ENCODE data around the gene PIK3R1. TPM values are rescaled to one million over a fixed set of nuclear protein-coding genes. Genes with fewer than 3 reads are reported as not detected.
A peak's percentile ranks its signal among the peaks of the same experiment; 100 is the strongest.

Gene PIK3R1
- total and polyA plus RNA-seq, 10 donors: 4.9 to 200 (median 108) TPM

DNA sequence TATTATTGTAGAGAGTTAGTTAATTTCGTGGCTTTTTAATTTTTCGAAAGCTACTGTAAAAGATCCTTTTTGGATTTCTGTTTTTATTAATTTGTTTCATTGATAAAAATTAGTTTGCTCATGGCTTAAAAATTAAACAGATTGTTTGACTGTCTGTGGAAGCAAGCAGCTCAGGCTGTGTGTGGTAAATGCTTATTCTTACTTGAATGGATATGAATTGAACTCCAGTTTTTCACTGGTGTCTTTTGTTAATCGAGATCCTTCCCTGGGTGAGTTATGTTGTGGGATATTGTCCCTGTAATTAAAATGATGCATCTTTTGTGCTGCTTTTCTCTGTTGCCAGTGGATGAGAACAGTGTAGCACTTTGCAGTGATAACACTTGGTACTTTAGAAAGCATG, 75.3 kb downstream of the PIK3R1 start:
- TF ChIP-seq CTCF (IDR thresholded peaks at IDR 0.05 in 8 of 11, conservative IDR thresholded peaks at IDR 0.05 in 3 of 11): no peak
- no peak for TF ChIP-seq POLR2A (IDR thresholded peaks at IDR 0.05)
- no peak for TF ChIP-seq POLR2AphosphoS5 (IDR thresholded peaks at IDR 0.05)
- intact Hi-C loops (cut with DNase I; ENCODE audit: low total_unique reads): no loop called here
- H3K27ac ChIP-seq: peak overlapping the region; percentile 36 to 92 (median 89)
- 80 to 92% (median 91%) methylated on average over 3 of the region's 3 CpGs for WGBS, 5 donors
- peak overlapping the region in 4 of 8 donors; percentile 13 to 73 (median 53) for H3K4me3 ChIP-seq
- no peaks in the 10 kb centered on the region for H3K9me3 ChIP-seq
- DNase-seq: no peak
- H3K4me1 ChIP-seq: peaks cover 45 to 81% (median 71%) of the 10 kb centered on the region in 6 donors
- H3K36me3 ChIP-seq: peaks cover 0 to 55% (median 34%) of the 10 kb centered on the region in 6 donors
- H3K27me3 ChIP-seq (replicated peaks in 1 of 7): no peaks in the 10 kb centered on the region

DNA sequence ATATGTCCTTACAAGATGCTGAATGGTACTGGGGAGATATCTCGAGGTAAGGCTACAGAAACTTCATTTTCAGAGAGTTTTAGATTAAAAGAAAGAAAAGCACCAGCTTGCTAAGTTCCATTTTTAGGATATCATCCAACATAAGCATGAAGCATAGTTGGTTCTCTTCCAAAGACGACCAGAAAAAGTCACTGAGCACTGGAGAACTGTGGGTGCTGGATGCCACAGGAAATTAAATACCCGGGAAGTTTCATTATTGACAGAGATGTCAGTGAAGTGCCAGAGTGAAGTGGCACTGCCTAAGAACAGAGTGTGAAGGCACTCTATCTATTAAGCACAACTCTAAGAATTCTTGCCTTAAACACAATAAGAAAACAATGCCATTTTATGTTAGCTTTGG, 76.8 kb downstream of the PIK3R1 start:
- 51 to 65% (median 58%) methylated on average over 3 of the region's 3 CpGs for WGBS, 5 donors
- Histone ChIP-seq H3K4me3 (peak overlapping the region in 2 of 8 donors; percentile 51 to 73), H3K27ac (peak overlapping the region in 7 of 8 donors; percentile 10 to 92 (median 46)), H3K36me3 (peaks cover 0 to 70% (median 49%) of the 10 kb centered on the region in 6 donors), H3K4me1 (peaks cover 31 to 73% (median 58%) of the 10 kb centered on the region in 6 donors), H3K27me3 (replicated peaks in 1 of 7) (no peaks in the 10 kb centered on the region), H3K9me3 (no peaks in the 10 kb centered on the region)
- intact Hi-C loops (cut with DNase I; ENCODE audit: low total_unique reads): no loop called here
- TF ChIP-seq POLR2AphosphoS5 (IDR thresholded peaks at IDR 0.05): no peak
- no peak for TF ChIP-seq POLR2A (IDR thresholded peaks at IDR 0.05)
- no peak for TF ChIP-seq CTCF (IDR thresholded peaks at IDR 0.05 in 8 of 11, conservative IDR thresholded peaks at IDR 0.05 in 3 of 11)
- DNase-seq: no peak

DNA sequence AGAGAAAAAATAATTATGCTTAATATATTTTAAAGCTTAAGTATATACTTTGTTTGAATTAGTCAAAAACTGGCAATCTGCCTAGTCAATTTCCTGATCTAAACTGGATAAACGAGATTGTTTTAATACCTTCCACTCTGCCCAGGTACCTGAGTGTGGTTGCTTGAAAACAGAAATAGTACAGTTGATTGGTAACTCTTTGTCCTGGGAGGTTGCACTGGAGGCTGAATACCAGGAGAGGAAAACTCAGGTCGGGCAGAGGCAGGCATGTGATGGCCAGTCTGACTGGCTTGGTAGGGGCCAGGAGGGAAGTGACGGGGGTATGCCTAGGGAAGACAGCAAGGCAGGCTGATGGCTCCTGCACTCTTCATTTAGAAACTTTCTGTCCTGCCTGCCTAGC, 80.2 kb downstream of the PIK3R1 start:
- TF ChIP-seq POLR2AphosphoS5 (IDR thresholded peaks at IDR 0.05) (peak in 1 of 3 donors; percentile 30), CTCF (IDR thresholded peaks at IDR 0.05 in 8 of 11, conservative IDR thresholded peaks at IDR 0.05 in 3 of 11) (no peak), POLR2A (IDR thresholded peaks at IDR 0.05) (no peak)
- intact Hi-C loops (cut with DNase I; ENCODE audit: low total_unique reads): no loop called here
- 78 to 93% (median 87%) methylated on average over 3 of the region's 3 CpGs for WGBS, 5 donors
- DNase-seq: no peak
- Histone ChIP-seq H3K9me3 (no peaks in the 10 kb centered on the region), H3K4me1 (peaks cover 10 to 60% (median 39%) of the 10 kb centered on the region in 6 donors), H3K27me3 (replicated peaks in 1 of 7) (no peaks in the 10 kb centered on the region), H3K27ac (peak overlapping the region in 1 of 8 donors; percentile 4), H3K36me3 (peaks cover 5 to 96% (median 74%) of the 10 kb centered on the region in 6 donors), H3K4me3 (no peak overlapping the region)

GRCh38 chr5:68296895-68297294, 81.3 kb downstream of the PIK3R1 start:
- H3K36me3 ChIP-seq: peaks cover 5 to 95% (median 77%) of the 10 kb centered on the region in 6 donors
- H3K9me3 ChIP-seq: no peaks in the 10 kb centered on the region
- intact Hi-C loops (cut with DNase I; ENCODE audit: low total_unique reads): no loop called here
- no peaks in the 10 kb centered on the region for H3K27me3 ChIP-seq (replicated peaks in 1 of 7)
- peak overlapping the region in 1 of 8 donors; percentile 7 for H3K27ac ChIP-seq
- H3K4me1 ChIP-seq: peaks cover 0 to 48% (median 30%) of the 10 kb centered on the region in 6 donors
- 86 to 100% (median 92%) methylated on average over 1 of the region's 1 CpG for WGBS, 5 donors
- no peak for DNase-seq
- TF ChIP-seq CTCF (IDR thresholded peaks at IDR 0.05 in 8 of 11, conservative IDR thresholded peaks at IDR 0.05 in 3 of 11) (no peak), POLR2AphosphoS5 (IDR thresholded peaks at IDR 0.05) (peak in 1 of 3 donors; percentile 24)
- no peak overlapping the region for H3K4me3 ChIP-seq
